UCSD-AML1 (cell line): ENCODE measurements around the gene CMYA5.
"Not testable (repeated sequence)": the region's sequence is repeated elsewhere in the genome, so short reads cannot be mapped to it uniquely, and the experiment has no call there.

ENCODE experiments used
- DNase-seq: peaks from one replicate; lab custom pipeline; 2025; ENCODE audit not compliant: unreplicated experiment; lab: John Stamatoyannopoulos, UW

CMYA5 gene

DNA sequence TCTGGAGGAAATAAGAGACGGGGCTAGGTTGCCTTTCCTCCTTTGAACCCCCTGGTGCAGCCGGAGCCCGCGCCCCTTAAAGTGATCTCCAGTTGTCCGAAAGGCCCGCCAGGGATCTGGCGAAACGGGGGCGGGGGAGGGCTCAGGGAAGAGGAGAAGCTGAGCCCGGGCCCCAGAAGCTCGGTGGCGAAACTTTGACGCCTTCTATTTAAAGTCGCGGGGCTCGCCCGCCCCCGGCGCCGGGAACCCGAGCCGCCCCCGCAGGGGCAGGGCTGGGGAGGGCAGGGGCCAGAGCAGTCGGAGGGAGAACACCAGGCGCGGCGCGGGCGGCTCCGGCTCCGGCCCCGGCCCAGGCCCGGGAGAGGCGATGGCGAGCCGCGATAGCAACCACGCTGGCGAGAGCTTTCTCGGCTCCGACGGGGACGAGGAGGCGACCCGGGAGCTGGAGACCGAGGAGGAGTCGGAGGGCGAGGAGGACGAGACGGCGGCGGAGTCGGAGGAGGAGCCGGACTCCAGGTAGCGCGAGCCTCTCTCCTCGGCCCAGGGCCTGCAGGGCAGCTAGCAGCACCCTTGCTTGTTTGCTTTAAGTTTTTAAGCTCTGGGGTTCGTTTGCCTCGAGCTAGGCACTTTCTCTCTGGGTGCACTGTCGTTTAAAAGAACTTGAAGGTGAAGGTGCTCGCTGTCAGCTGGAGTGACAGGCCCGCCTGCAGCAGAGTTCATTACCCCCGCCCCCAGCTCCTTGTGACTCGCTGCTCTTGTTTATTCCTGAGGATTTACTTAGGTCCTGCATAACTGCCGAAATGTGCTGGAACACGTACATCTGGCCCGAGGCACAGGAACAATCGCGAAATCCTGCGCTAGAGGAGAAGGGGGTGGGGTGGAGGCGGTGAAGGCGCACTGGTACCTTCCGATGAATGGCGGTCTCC lies at the start of gene CMYA5:
Gene CMYA5, plus strand, starts transcription at position 296 of the 926 bp plus-strand sequence. Its CDS starts 72 bp downstream, at position 368.
- DNase-seq, result no peak

DNA sequence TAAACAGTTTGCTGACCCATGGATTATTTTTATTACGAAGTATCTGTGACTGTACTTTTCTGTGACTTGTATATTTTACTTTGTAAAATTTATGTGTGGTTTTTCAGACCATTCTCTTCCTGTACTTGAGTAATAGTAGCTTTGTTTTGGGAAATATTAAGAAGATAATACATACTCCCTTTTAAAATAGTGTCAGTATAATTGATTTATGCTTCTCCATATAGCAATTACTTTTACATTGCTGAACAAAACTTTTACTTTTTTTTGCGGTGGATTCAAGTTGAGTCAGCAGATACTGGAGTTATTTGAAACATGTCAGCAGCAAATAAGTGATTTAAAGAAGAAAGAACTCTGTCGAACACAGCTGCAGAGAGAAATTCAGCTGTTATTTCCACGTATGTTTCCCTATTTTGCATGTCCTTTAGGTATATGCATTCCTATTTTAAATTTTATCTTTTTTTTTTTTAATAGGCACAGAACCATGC lies 49.0 kb upstream of the CMYA5 start:
- DNase-seq, result no peak

DNA sequence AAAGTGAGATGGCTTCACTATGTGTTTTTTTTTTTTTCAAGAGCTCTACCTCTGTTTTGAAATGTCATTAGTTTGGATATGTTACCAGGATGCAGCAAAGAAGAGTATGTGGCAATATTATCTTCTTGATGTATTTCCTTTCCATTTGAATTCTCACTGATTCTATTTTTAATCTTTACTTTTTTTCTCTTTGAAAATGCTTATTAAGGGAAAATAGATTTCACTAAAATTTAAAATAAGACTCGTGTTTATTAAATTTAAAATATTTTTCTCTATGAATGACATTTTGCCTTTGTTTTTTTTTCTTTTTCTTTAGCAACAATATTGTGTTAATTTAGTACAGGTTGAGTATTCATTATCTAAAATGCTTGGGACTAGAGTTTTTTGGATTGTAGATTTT lies 48.2 kb upstream of the CMYA5 start:
- DNase-seq, result no peak

DNA sequence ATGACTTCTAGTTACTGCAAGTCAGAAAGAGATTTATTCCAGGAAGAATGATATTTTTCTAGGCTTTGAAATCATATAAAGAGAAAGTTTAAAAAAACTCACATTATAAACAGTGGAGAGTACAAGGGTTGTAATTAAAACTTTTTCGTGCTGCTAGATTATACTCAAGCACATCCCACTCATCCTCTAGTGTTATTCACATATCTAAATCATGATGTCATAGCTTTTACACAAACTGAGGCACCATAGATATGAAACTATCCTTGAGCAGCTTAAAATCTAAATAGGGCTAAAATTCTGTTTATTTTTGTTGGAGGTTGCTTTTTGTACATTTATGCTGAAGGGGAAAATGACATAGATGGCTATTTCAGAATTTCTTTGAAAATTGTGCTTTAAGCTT lies 47.4 kb upstream of the CMYA5 start:
- DNase-seq, result no peak

DNA sequence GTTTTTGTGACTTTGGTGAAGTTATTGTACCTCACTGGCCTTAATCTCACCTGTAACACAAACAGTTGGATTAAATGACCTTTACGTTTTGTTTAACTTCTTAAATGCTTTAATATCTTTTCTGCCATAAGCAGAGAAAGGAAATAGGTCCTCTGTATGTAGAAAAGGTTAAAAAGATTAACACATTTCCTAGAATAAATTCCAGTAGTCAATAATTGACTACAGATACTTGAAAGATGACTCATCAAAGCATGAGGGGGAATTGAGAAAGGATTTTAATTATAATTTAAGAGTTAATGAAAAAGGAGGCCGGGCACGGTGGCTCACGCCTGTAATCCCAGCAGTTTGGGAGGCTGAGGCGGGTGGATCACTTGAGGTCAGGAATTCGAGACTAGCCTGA lies 35.8 kb upstream of the CMYA5 start:
- DNase-seq, result no peak

DNA sequence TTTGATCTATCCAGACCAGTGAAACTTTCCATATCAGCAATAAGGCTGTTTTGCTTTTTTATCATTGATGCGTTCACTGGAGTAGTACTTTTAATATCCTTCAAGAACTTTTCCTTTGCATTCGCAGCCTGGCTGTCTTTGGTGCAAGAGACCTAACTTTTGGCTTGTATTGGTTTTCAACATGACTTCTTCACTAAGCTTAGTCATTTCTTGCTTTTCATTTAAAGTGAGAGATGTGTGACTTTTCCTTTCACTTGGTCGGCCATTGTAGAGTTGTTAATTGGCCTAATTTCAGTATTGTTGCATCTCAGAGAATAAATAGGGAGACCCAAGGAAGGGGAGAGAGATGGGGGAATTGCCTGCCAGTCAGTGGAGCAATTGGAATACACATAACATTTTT lies 26.4 kb upstream of the CMYA5 start:
- no peak for DNase-seq

DNA sequence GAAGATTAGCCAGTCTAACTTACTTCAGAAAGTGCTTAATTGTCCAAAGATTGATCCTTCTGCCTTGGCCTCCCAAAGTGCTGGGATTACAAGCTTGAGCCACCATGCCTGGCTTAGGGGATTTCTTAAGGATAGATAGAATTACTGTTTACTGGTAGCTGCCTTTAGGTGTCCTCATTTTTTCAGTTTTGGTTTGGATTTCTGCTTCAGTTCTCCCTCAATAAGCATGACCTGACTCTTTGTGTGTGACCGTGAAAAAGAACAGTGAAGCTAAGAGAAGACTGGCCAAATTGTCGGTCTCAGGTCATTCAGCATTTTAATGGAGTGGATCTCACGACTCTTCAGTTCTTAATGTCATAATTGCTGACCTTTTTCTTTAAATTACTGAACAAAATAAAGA lies 22.9 kb upstream of the CMYA5 start:
- DNase-seq, result no peak

DNA sequence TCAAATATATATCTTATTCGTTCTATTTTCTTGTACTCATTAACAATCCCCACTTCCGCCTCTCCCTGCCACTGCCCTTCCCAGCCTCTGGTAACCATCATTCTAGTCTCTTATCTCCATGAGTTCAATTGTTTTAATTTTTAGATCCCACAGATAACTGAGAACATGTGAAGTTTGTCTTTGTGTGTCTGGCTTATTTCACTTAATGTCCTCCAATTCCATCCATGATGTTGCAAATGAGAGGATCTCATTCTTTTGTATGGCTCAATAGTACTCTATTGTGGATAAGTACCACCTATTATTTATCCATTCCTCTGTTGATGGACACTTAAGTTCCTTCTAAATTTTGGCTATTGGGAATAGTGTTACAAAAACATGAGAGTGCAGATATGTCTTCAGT lies 17.2 kb upstream of the CMYA5 start:
- DNase-seq, result no peak

DNA sequence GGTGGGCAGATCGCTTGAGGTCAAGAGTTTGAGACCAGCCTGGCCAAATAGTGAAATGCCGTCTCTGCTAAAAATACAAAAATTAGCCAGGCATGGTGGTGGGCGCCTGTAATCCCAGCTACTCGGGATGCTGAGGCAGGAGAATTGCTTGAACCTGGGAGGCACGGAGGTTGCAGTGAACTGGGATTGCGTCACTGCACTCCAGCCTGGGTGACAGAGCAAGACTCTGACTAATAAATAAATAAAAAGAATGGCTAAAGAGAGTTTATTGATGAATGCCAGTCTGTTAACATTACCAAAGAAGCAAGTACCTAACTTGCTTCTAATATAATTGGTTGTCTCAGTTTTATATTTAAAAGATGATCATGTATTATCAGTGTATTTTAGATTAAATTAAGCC lies 13.3 kb upstream of the CMYA5 start:
- DNase-seq, result not testable (repeated sequence)

DNA sequence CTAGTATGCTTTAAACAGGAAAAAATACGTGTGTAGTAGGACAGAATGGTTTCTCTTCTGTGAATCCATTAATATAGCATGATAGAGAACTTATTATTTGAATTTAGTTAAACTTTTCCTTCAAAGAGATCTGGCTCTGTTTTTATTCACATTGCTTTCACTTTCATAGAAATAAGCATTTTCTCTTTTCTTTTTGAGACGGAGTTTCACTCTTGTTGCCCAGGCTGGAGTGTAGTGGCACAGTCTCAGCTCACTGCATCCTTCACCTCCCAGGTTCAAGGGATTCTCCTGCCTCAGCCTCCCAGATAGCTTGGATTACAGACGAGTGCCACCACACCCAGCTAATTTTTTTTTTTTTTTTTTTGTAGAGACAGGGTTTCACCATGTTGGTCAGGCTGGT lies 7.5 kb upstream of the CMYA5 start:
- DNase-seq, result not testable (repeated sequence)

DNA sequence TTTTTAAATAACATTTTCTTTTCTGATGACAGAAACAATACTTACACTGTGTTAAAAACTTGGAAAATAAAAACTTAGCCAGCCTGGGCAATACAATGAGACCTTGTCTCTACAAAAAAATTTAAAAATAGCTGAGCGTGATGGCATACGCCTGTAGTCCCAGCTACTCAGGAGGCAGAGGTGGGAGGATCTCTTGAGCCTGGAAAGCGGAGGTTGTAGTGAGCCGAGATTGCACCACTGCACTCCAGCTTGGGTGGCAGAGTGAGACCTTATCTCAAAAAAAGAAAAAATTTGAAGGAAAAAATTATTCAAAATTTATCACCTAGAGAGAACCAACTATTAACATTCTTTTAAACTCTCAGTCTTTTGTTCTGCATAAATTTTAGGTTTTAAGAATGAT lies 4.9 kb upstream of the CMYA5 start:
- DNase-seq, result no peak

DNA sequence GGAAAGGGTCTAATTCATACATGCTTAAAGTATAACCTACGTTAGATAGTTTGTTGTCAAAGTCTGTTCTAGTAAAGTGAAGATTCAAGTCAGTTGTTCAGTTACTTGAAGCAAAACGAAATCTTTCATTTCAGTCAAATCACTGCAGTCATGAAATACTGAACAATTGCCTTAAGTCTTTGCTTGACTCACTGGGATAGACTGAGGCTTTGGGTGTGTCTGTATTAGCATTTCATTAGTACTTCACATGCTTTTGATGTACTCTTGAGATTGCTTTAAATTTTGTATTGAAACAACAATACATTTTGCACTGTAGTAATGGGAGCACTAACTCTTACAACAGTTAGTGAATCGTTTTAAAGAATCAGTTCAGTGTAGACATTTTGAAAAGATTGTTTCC lies 4.0 kb upstream of the CMYA5 start:
- no peak for DNase-seq

DNA sequence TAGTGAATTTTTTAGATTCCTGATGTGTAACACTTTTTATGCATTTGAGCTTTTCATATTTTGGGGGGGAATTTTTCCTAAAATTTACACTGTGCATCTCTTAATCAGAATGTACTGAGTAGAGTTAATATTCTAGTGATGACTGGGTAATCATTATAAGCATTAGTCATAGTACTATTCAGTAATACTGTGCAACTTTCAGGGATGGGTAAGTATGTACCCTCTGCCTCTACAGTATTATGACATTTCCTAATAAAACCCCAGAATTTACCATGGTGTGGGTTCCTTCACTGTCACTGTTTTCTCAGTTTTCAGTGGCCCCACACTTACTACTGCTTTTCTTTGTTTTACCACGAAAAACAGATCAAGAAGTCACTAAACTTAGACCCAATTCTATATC lies 2.8 kb upstream of the CMYA5 start:
- no peak for DNase-seq

DNA sequence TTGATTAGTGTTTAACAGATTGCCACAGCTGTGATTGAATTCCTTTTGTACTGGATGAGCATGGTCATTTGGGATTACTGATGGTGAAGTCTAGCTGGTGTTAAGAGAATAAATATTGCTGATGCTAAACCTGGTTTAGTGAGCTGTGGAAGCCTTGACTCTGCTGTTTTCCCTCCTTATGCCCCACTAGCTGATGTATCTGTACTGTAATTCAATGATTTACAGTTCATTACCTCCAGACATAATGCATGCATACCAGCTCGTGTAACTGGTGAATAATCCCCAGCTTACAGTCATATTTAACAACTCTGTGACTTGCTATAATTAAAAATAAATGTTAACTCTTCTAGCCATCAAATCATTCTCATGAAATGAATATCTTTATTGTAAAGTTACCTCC lies 1.7 kb upstream of the CMYA5 start:
- no peak for DNase-seq

DNA sequence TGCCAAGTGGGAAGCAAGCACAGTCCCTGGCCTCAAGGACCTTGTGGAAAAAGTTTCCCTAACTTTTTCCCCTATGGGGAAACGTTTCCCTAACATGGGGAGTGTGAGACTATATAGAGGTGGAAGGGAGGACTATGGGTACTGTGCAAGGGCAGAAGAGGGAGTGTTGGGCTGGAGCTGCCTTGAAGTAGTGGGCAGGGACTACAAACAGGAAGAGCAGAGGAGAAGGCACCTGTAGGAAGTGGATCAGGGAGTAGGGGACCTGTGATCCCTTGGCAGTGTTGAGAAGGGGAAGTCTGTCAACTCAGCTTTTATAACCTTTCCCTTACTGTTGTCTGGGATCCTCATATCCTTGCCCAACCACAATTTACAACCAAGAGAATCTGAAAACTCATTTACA lies 1.4 kb downstream of the CMYA5 start:
- no peak for DNase-seq

DNA sequence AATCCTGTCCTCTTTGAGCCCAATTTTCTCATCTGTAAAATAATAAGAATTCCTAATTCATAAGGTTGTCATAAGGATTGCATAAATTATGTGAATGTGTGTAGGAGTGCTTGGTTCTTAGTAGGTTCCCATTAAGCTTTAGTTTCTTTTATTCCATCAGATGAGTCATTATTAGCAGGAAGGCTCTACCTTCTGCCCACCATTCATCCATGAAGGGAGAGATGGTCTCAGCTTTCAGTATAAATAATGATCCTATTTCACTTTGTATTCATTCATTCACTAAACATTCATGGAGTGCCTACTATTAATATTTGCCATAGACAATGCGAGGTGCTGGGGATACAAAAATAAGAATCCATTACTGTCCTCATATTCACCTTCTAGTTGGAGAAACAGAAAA lies 3.0 kb downstream of the CMYA5 start:
- DNase-seq, result no peak

DNA sequence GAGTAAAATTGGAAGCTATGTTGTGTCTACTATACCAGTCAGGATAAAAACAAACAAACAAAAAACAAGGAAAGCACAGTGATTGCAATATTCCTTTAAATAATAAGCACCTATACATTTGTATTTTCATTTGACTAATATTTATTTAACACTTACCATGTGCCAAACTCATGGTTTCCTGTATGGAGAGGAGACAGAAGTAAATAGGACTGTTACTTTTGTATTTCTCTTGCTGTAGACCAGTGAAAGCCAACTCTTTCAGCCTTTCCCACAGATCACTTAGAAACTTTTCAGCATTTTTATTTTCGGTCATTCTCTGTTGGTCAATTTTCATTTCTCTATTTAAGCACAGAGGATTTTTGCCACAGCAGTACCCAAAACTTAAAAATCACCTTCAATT lies 4.5 kb downstream of the CMYA5 start:
- no peak for DNase-seq

DNA sequence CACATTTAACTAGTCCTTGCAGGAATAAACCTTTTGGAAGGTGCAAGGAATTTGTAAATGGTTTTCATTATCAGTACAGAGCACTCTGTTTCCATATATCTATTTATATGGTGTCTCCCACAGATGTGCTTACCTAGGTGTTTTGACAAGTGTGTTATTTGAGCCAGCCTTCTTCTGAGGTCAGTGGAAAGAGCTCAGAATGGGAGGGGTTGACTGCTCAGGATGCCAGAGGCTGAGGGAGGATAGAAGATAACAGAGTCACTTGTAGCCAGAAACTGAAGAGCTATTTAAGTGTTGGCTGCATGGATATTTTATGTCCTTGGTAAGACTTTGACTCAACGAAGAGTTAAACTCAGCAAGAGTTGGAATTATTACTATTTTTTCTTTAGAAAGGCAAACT lies 5.0 kb downstream of the CMYA5 start:
- no peak for DNase-seq

DNA sequence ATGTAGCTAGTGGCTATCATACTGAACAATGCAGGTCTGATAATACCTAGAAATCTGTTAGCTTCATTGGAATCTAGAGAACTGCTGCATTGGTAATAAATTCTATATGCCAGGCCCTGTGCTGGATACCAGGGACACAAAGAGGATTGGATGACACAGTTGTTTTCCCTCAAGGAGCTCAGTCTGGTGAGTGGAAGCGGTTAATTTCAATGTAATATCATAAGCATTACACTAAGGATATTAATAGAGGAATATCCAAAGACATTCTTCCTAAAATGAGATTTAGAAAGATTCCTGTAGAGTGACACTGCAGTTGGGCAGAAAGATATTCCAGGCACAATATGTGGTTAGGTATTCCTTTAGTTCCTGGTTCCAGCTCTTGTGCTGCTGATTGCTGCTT lies 5.9 kb downstream of the CMYA5 start:
- DNase-seq, result no peak

DNA sequence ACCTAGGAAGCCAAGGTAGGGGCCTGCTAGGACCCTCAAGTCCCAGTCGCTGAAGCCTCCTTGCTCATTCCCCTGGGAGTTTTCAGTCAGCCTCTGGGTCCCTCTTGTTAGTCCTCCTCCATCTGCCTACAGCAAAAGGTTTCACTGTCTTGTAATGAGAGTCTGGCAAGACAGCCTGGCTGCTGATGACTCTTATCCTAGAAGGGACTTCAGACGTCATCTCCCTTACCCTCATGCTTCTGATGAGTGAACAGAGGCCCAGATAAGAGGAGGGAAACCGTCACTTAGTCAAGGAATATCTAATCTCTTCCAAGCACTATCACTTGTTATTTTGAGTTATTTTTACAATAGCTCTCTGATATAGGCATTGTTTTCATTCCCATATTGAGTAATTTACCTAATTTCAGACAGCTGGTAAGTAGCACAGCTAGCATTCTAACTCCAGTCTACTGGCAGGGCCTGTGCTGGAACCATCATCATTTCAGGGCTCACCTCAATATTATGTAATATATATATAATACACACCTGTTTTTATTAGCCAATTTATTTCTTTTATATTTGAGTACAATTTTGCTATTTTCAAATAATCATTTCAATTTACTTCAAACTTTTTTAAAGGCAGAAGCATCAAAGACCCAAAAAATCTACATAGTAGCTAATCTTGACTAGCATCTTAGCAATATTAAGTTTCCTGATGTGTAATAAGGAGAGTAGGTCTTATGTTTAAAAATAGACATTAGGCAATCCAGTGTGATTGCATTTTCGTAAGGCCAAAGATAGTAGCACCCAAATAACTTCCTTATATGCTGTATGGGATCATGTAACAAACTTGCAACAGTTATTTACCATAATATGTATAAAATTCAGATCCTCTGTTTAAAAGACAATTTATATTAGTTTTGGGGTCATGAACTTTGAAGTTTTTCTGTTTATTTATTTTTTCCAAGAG lies 7.9 kb downstream of the CMYA5 start:
- DNase-seq, result no peak

DNA sequence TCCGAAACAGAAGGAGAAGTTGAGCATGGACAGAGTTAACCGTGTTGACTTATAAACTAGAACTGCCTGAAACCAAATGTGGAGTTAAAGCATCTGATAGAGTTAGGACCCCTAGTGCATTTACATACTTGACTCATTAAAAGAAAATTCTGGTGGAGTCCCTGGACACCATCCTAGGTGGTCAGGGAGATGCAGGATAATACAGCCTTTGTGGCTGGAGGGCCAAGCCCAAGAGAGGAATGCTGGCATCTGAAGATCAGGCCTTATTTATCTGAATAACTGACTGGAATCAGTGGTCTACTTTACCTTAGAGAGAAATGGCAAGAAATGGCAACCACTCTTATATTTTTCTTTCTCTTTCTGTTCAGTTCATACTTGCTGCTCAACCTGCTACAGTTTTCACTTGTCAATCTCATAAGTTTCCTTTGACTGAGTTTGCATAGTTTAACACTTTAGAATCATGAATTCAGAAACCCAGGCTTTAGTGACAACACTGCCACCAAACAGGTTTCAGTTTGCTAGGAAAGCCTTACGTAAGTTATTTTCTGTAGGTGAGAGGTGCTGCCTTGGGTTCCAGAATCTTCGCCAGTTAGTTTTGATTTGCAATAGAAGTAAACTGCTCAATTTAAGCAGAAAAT lies 10.2 kb downstream of the CMYA5 start:
- DNase-seq, result no peak
